SK-N-MC (cell line): ENCODE results near the gene ZDHHC7.

Experiments used
- DNase-seq: peaks from one replicate; pipeline ENCODE4 v3.0.0-alpha.2; 2011; ENCODE audit warnings: low read depth, low spot score
- H3K27ac ChIP-seq: fragments of 200-600 bp; sonication (generic); 2 replicates; pipeline ENCODE4 v1.5.1; 2016; ENCODE audit warnings: mixed run types
- H3K36me3 ChIP-seq: fragments of 200-600 bp; sonication (generic); 2 replicates; pipeline ENCODE4 v1.6.1; 2017; ENCODE audit warnings: antibody characterized with exemption, low read length, mixed read lengths; ENCODE audit not compliant: insufficient read depth
- H3K4me3 ChIP-seq: fragments of 200-600 bp; sonication (generic); 2 replicates; pipeline ENCODE4 v1.5.1; 2016
- H3K9ac ChIP-seq: fragments of 200-600 bp; sonication (generic); 2 replicates; pipeline ENCODE4 v1.8.0; 2017; ENCODE audit warnings: mixed run types, mixed read lengths; ENCODE audit not compliant: insufficient read length
- H3K9me3 ChIP-seq: fragments of 200-600 bp; sonication (generic); 2 replicates; pipeline ENCODE4 v1.6.1; 2017; ENCODE audit warnings: low read depth, mild to moderate bottlenecking, antibody characterized with exemption, low read length, moderate library complexity, mixed read lengths
- EZH2 ChIP-seq: fragments of 200-600 bp; sonication (generic); IDR thresholded peaks from one replicate; pipeline ENCODE4 v1.6.1; 2017; ENCODE audit warnings: antibody characterized with exemption
- FOXP2 ChIP-seq: optimal IDR thresholded peaks from 2 replicates; pipeline ENCODE3; 2011; ENCODE audit warnings: mild to moderate bottlenecking, moderate library complexity; ENCODE audit not compliant: insufficient read depth; ENCODE audit errors: extremely low read length, control extremely low read depth
- POLR2AphosphoS5 ChIP-seq: IDR thresholded peaks from 2 replicates; pipeline ENCODE4 v1.6.1; 2012; ENCODE audit warnings: mild to moderate bottlenecking, low read depth, low read length, borderline replicate concordance

Gene ZDHHC7

GRCh38 chr16:84927621-84928591, 83.4 kb downstream of the ZDHHC7 start:
- Histone ChIP-seq H3K4me3 (no peak overlapping the region), H3K9me3 (no peaks in the 10 kb centered on the region), H3K27ac (no peak overlapping the region), H3K9ac (no peak overlapping the region), H3K36me3 (no peaks in the 10 kb centered on the region)
- TF ChIP-seq POLR2AphosphoS5: no peak
- TF ChIP-seq FOXP2: no peak
- no peak for TF ChIP-seq EZH2
- no peak for DNase-seq

GRCh38 chr16:84926462-84926861, 84.9 kb downstream of the ZDHHC7 start:
- Histone ChIP-seq H3K27ac (no peak overlapping the region), H3K4me3 (no peak overlapping the region), H3K36me3 (no peaks in the 10 kb centered on the region), H3K9me3 (no peaks in the 10 kb centered on the region), H3K9ac (no peak overlapping the region)
- TF ChIP-seq POLR2AphosphoS5: no peak
- TF ChIP-seq FOXP2: no peak
- no peak for TF ChIP-seq EZH2
- DNase-seq: no peak

GRCh38 chr16:84925773-84926372, 85.5 kb downstream of the ZDHHC7 start:
- no peak overlapping the region for H3K27ac ChIP-seq
- H3K9ac ChIP-seq: no peak overlapping the region
- no peak for DNase-seq
- no peaks in the 10 kb centered on the region for H3K9me3 ChIP-seq
- no peaks in the 10 kb centered on the region for H3K36me3 ChIP-seq
- TF ChIP-seq EZH2 (no peak), POLR2AphosphoS5 (no peak), FOXP2 (no peak)
- H3K4me3 ChIP-seq: no peak overlapping the region

GRCh38 chr16:84925092-84925772, 86.1 kb downstream of the ZDHHC7 start:
- DNase-seq: no peak
- no peak overlapping the region for H3K4me3 ChIP-seq
- TF ChIP-seq POLR2AphosphoS5 (no peak), FOXP2 (no peak), EZH2 (no peak)

GRCh38 chr16:84924331-84925091, 86.8 kb downstream of the ZDHHC7 start:
- H3K36me3 ChIP-seq: no peaks in the 10 kb centered on the region
- no peak overlapping the region for H3K4me3 ChIP-seq
- H3K9ac ChIP-seq: no peak overlapping the region
- TF ChIP-seq FOXP2: no peak
- TF ChIP-seq POLR2AphosphoS5: no peak
- TF ChIP-seq EZH2: no peak
- no peaks in the 10 kb centered on the region for H3K9me3 ChIP-seq
- no peak overlapping the region for H3K27ac ChIP-seq
- DNase-seq: no peak

More at GRCh38 chr16:84925092-84925772, 86.1 kb downstream of the ZDHHC7 start:
- H3K36me3 ChIP-seq: no peaks in the 10 kb centered on the region
- no peaks in the 10 kb centered on the region for H3K9me3 ChIP-seq
- H3K9ac ChIP-seq: no peak overlapping the region
- H3K27ac ChIP-seq: no peak overlapping the region
